ENCODE data around the gene ZNF438.

DNA sequence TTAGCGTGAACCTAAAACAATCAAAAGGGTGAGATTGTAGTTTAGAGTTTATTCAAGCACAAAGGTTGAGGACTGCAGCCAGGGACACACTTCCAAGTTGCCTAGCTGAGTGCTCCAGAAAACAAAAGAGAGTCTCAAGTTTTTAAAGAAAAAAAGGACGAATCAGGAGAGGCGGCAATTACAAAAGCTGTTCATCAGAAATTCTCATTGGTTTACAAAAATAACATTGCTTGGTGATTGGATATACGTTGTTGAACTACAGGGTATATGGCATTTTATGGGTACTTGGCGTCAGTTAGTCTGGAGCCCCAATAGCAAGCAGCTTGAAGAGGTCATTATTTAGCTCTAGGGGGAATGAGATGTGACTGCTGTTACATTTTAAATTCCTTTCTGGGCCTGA is 11.5 kb downstream of the ZNF438 start:
- TF ChIP-seq ELF4 (CRISPR knock-in tag; IDR thresholded peaks at IDR 0.05; ENCODE audit: borderline replicate concordance) (no peak), ZBTB4 (CRISPR knock-in tag; IDR thresholded peaks at IDR 0.05; ENCODE audit: borderline replicate concordance) (no peak), ZNF644 (CRISPR knock-in tag; IDR thresholded peaks at IDR 0.05; ENCODE audit: low read depth) (no peak), FOXA3 (CRISPR knock-in tag; IDR thresholded peaks at IDR 0.05) (no peak), HNRNPL (IDR thresholded peaks at IDR 0.05; ENCODE audit: low read depth, low read length) (no peak), ZNF670 (CRISPR knock-in tag; IDR thresholded peaks at IDR 0.05; ENCODE audit: borderline replicate concordance) (no peak)
- TF ChIP-seq, protein P1, sequence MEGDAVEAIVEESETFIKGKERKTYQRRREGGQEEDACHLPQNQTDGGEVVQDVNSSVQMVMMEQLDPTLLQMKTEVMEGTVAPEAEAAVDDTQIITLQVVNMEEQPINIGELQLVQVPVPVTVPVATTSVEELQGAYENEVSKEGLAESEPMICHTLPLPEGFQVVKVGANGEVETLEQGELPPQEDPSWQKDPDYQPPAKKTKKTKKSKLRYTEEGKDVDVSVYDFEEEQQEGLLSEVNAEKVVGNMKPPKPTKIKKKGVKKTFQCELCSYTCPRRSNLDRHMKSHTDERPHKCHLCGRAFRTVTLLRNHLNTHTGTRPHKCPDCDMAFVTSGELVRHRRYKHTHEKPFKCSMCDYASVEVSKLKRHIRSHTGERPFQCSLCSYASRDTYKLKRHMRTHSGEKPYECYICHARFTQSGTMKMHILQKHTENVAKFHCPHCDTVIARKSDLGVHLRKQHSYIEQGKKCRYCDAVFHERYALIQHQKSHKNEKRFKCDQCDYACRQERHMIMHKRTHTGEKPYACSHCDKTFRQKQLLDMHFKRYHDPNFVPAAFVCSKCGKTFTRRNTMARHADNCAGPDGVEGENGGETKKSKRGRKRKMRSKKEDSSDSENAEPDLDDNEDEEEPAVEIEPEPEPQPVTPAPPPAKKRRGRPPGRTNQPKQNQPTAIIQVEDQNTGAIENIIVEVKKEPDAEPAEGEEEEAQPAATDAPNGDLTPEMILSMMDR (CRISPR knock-in tag; IDR thresholded peaks at IDR 0.05): no peak
- TF ChIP-seq, protein P2, sequence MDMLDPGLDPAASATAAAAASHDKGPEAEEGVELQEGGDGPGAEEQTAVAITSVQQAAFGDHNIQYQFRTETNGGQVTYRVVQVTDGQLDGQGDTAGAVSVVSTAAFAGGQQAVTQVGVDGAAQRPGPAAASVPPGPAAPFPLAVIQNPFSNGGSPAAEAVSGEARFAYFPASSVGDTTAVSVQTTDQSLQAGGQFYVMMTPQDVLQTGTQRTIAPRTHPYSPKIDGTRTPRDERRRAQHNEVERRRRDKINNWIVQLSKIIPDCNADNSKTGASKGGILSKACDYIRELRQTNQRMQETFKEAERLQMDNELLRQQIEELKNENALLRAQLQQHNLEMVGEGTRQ (IDR thresholded peaks at IDR 0.05; ENCODE audit: low read depth, low read length): no peak
- TF ChIP-seq, protein P2 (CRISPR knock-in tag; IDR thresholded peaks at IDR 0.05; ENCODE audit: borderline replicate concordance): no peak

All from HepG2 (cell line).